Duodenal mucosa (tissue), 2 donors: ENCODE measurements around the gene NIPAL3.

Source experiments
- H3K27ac ChIP-seq: one replicate; pipeline ENCODE4 v1.7.0; 2013; ENCODE audit warnings: low read depth, low read length
- H3K27me3 ChIP-seq, 2 donors: one replicate each; pipeline ENCODE4 v1.7.0; 2013; ENCODE audit warnings: low read length in 2 of 2, control low read depth in 1 of 2; ENCODE audit not compliant: insufficient read depth in 2 of 2, control insufficient read depth in 1 of 2
- H3K36me3 ChIP-seq, 2 donors: one replicate each; pipeline ENCODE4 v1.7.0; 2013; ENCODE audit warnings: low read length in 2 of 2, control low read depth in 1 of 2; ENCODE audit not compliant: insufficient read depth in 2 of 2, control insufficient read depth in 1 of 2
- H3K4me1 ChIP-seq, 2 donors: one replicate each; pipeline ENCODE4 v1.7.0; 2013; ENCODE audit warnings: low read length in 2 of 2, control low read depth in 1 of 2; ENCODE audit not compliant: insufficient read depth in 2 of 2, control insufficient read depth in 1 of 2
- H3K4me3 ChIP-seq, 2 donors: one replicate each; pipeline ENCODE4 v1.7.0; 2013; ENCODE audit warnings: low read length in 2 of 2, low read depth in 1 of 2
- H3K9ac ChIP-seq, 2 donors: one replicate each; pipeline ENCODE4 v1.7.0; 2013; ENCODE audit warnings: low read length in 2 of 2, low read depth in 1 of 2
- H3K9me3 ChIP-seq, 2 donors: one replicate each; pipeline ENCODE4 v1.7.0; 2013; ENCODE audit warnings: low read length in 2 of 2, control low read depth in 1 of 2; ENCODE audit not compliant: control insufficient read depth in 1 of 2

The NIPAL3 gene

DNA sequence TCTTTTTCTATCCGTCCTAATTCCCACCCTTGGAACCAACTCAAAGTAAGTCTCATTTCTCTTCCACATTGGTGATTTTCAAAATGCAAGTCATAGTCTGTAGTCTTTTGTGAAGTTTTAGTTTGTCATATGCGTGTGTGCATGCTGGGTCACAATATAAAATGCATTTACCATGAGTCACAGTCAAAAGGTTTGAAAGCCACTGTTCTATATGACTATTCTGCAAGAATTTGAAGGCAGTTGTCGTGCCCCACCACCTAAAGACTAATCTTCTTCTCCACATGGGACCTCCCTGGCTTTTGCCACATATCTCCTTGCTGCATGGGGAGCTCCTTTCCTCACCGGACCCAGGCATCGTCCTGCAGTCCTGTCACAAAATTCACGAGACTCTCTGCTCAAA lies 3.6 kb upstream of the NIPAL3 start:
- H3K4me1 ChIP-seq = peaks cover 21 to 37% of the 10 kb centered on the region in 2 donors
- H3K9ac ChIP-seq = no peak overlapping the region
- H3K36me3 ChIP-seq = no peaks in the 10 kb centered on the region
- no peak overlapping the region for H3K4me3 ChIP-seq
- H3K27me3 ChIP-seq = no peaks in the 10 kb centered on the region
- peaks cover 3 to 4% of the 10 kb centered on the region in 2 donors for H3K9me3 ChIP-seq
- H3K27ac ChIP-seq = no peak overlapping the region

- Histone ChIP-seq H3K4me1 (peaks cover 25 to 41% of the 10 kb centered on the region in 2 donors), H3K27ac (no peak overlapping the region), H3K9ac (no peak overlapping the region), H3K4me3 (peak overlapping the region in 1 of 2 donors; percentile 76), H3K9me3 (peaks cover 3 to 4% of the 10 kb centered on the region in 2 donors), H3K36me3 (no peaks in the 10 kb centered on the region), H3K27me3 (no peaks in the 10 kb centered on the region)
Measured at GRCh38 chr1:24412408-24412807, 3.2 kb upstream of the NIPAL3 start.

GRCh38 chr1:24413350-24414163 lies 2.0 kb upstream of the NIPAL3 start, which contains the start of gene STPG1:
Gene STPG1, minus strand, starts transcription at chr1:24413782. Its CDS starts 12,394 bp downstream, at chr1:24401388.
- peak within 1 kb of the TSS; percentile 65 for H3K27ac ChIP-seq
- H3K27me3 ChIP-seq = no peaks in the 10 kb centered on the region
- peak within 1 kb of the TSS; percentile 68 to 83 for H3K9ac ChIP-seq
- H3K36me3 ChIP-seq = no peaks in the 10 kb centered on the region
- H3K4me3 ChIP-seq = peak within 1 kb of the TSS; percentile 76 to 90
- no peaks in the 10 kb centered on the region for H3K9me3 ChIP-seq
- H3K4me1 ChIP-seq = peaks cover 36 to 51% of the 10 kb centered on the region in 2 donors

- Histone ChIP-seq H3K27me3 (no peaks in the 10 kb centered on the region), H3K4me1 (peaks cover 43 to 61% of the 10 kb centered on the region in 2 donors), H3K9me3 (no peaks in the 10 kb centered on the region), H3K9ac (peak overlapping the region; percentile 44 to 50), H3K36me3 (peaks cover 0 to 8% of the 10 kb centered on the region in 2 donors), H3K27ac (peak overlapping the region; percentile 34), H3K4me3 (peak overlapping the region; percentile 90 to 95)
Measured at GRCh38 chr1:24414775-24415333, 748 bp upstream of the NIPAL3 start.

DNA sequence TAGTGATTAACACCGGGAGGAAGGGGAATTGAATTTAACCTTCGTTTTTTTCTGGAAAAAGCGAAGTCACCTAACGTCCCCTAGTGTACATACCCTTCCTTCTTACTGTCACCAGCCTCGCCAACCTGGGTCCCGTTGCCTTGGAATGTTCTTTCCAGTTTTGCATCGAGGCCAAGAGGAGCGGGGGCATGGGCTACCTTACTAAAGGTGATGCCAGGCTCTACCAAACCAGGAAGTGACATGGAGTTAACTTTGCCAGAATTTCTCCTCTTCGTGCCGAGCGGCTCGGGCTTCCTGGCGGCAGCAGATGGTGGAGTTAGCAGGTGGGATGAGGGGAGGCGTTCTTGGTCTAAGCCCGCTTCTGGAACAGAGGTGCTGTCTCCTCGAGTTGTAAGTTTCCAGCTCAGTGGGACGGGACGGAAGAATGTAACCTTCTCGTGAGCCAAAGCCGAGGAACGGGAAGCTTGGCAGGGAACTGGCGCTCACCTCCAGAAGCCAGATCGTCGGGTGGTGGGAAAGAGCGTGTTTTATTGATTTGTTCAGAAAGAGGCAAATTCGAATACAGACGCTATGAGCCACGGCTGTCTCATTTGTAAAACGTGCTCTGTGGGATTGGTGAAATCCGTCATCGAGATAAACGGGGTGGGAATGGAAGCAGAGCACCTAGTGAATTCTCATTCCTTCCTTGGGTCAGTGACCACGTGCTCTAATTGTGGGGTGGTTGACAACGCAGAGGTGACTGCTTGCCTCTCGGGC lies 486 bp downstream of the NIPAL3 start:
- Histone ChIP-seq H3K4me1 (peaks cover 43 to 55% of the 10 kb centered on the region in 2 donors), H3K27me3 (no peaks in the 10 kb centered on the region), H3K4me3 (peak overlapping the region; percentile 90 to 95), H3K36me3 (peaks cover 0 to 13% of the 10 kb centered on the region in 2 donors), H3K27ac (peak overlapping the region; percentile 13), H3K9ac (peak overlapping the region; percentile 73 to 77), H3K9me3 (no peaks in the 10 kb centered on the region)

DNA sequence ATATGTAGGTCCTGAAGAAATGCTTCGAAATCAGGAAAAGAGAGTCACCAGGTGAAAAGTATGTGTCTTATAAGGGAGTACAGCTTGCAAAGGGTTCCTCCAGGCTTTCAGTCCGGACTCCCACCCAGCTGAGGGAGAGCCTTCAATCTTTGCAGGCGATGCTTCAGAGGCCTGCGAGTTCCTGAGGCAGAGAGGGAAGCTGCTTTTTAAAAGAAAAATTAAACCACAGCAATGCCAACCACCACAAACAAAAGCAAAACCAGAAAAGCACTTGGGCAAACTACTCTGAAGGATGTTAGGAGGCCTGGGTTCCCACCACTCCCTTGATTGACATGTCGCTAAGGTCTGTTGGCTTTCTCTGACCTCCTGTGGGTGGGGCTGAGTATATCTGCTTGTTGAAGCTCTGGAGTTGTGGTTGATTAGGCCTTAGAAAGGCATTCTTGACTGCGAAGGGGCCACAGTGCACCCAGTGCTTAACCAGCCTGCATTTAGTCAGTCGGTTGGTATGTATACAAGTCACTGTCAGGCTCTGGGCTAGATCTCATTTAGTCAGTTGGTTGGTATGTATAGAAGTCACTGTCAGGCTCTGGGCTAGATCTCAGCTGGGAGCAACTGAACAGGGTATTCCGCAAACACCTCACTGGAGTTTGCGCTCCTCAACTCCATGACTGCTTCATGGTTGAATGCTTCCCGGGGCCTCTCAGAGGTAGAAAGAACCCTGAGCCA lies 1.2 kb downstream of the NIPAL3 start:
- H3K36me3 ChIP-seq = peaks cover 0 to 20% of the 10 kb centered on the region in 2 donors
- no peaks in the 10 kb centered on the region for H3K27me3 ChIP-seq
- H3K4me3 ChIP-seq = peak overlapping the region; percentile 90 to 95
- no peak overlapping the region for H3K27ac ChIP-seq
- peaks cover 43 to 52% of the 10 kb centered on the region in 2 donors for H3K4me1 ChIP-seq
- peak overlapping the region; percentile 73 to 77 for H3K9ac ChIP-seq
- H3K9me3 ChIP-seq = no peaks in the 10 kb centered on the region

DNA sequence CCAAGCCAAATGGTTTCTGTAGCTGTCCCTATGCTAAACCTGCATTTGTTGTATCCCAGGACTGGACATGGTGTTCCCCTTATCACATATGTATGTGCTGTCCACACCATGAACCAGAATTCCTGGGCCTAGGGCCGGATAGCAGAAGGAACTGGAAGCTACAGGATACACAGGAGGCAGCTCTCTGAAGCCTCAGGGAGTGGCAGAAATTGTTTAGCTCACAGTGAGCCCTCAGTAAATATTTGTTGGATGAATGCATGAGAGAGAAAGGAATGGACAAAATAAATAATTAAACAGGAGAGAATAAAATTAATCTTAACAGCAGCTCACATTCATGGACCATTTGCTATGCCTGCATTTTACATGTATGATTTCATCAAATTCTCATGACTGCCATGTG lies 2.1 kb downstream of the NIPAL3 start:
- peak overlapping the region; percentile 4 to 77 for H3K9ac ChIP-seq
- H3K27me3 ChIP-seq = no peaks in the 10 kb centered on the region
- peaks cover 0 to 28% of the 10 kb centered on the region in 2 donors for H3K36me3 ChIP-seq
- H3K4me1 ChIP-seq = peaks cover 42 to 46% of the 10 kb centered on the region in 2 donors
- H3K9me3 ChIP-seq = no peaks in the 10 kb centered on the region
- H3K4me3 ChIP-seq = peak overlapping the region in 1 of 2 donors; percentile 95
- H3K27ac ChIP-seq = no peak overlapping the region

DNA sequence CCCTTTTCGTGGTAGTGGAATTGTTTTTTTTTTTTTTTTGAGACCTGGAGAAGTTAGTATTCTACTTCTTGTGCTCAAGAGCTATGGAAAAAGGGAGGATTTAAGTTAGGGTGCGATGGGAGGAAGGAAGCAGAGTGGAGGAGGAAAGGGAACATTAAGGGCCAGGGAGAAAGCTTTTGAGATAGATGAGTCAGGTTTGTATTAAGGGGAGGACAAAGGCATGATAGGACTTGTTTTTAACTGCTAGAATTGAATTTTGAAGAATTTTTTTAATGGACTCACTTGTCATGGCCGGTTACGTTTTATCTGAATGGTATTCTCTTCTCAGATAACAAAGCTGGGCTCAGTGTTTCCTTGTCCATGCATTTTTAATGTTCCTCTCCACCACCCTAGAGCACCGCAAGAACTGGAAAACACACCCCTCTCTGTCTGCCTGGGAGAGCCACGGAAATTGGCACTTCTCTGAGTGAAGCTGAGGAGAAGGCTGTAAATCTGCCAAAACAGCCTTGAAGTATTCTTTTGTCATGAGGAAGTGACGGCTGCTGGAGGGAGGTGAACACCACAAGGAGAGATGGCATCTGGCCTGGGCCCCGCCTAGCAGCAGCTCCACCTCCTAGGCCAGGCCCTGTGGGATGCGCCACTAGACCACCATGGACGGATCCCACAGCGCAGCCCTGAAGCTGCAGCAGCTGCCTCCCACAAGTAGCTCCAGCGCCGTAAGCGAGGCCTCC lies 3.5 kb downstream of the NIPAL3 start:
- Histone ChIP-seq H3K9ac (no peak overlapping the region), H3K4me3 (no peak overlapping the region), H3K9me3 (no peaks in the 10 kb centered on the region), H3K27me3 (no peaks in the 10 kb centered on the region), H3K27ac (no peak overlapping the region), H3K36me3 (peaks cover 0 to 28% of the 10 kb centered on the region in 2 donors), H3K4me1 (peaks cover 38 to 40% of the 10 kb centered on the region in 2 donors)

DNA sequence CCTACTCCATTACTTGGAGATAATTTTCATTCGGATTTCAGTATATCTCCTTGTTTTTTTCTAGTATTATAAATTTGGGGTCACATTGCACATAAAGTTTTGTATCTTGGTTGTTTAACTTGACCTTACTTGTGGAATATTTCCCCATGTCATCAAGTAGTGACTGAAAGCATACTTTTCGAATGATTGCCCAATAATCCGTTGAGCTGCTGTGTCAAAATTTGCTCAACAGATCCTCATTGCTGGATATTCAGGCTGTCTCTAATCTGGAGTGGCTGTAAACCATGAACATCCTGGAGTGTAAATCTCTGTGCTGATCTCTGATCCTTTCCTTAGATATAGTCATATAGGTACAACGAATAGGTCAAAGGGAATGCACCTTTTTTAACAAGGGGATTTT lies 4.9 kb downstream of the NIPAL3 start:
- no peaks in the 10 kb centered on the region for H3K9me3 ChIP-seq
- no peak overlapping the region for H3K27ac ChIP-seq
- no peaks in the 10 kb centered on the region for H3K27me3 ChIP-seq
- H3K9ac ChIP-seq = no peak overlapping the region
- peaks cover 0 to 28% of the 10 kb centered on the region in 2 donors for H3K36me3 ChIP-seq
- peaks cover 32 to 40% of the 10 kb centered on the region in 2 donors for H3K4me1 ChIP-seq
- no peak overlapping the region for H3K4me3 ChIP-seq
